ENCODE data around the gene PLB1.

- TF ChIP-seq POLR2AphosphoS5 (IDR thresholded peaks at IDR 0.05; ENCODE audit: low read depth, low read length) (no peak), POLR2A (IDR thresholded peaks at IDR 0.05; ENCODE audit: low read depth, low read length) (no peak)
Observed at GRCh38 chr2:28592481-28592880, 96.6 kb downstream of the PLB1 start.

Data from GM12891 (cell line).